ENCODE data around the gene MAP3K15.

The MAP3K15 gene

GRCh38 chrX:19410259-19410658, 105.0 kb downstream of the MAP3K15 start:
- no peak for DNase-seq (ENCODE audit: low read depth in 2 of 2)

- no peak for DNase-seq (ENCODE audit: low read depth in 2 of 2)
Observed at GRCh38 chrX:19403696-19404095, 111.6 kb downstream of the MAP3K15 start.

- no peak for DNase-seq (ENCODE audit: low read depth in 2 of 2)
Observed at GRCh38 chrX:19392703-19393102, 122.6 kb downstream of the MAP3K15 start.

GRCh38 chrX:19392078-19392477, 123.2 kb downstream of the MAP3K15 start:
- DNase-seq (ENCODE audit: low read depth in 2 of 2), result no peak

GRCh38 chrX:19389227-19389845, 126.0 kb downstream of the MAP3K15 start:
- DNase-seq (ENCODE audit: low read depth in 2 of 2), result no peak

GRCh38 chrX:19388741-19389140, 126.6 kb downstream of the MAP3K15 start:
- no peak for DNase-seq (ENCODE audit: low read depth in 2 of 2)

- no peak for DNase-seq (ENCODE audit: low read depth in 2 of 2)
Observed at GRCh38 chrX:19388064-19388679, 127.1 kb downstream of the MAP3K15 start.

GRCh38 chrX:19386679-19387078, 128.6 kb downstream of the MAP3K15 start:
- DNase-seq (ENCODE audit: low read depth in 2 of 2), result no peak

- DNase-seq (ENCODE audit: low read depth in 2 of 2), result peak; percentile 41 to 43
Observed at GRCh38 chrX:19382555-19383145, 132.7 kb downstream of the MAP3K15 start.

- no peak for DNase-seq (ENCODE audit: low read depth in 2 of 2)
Observed at GRCh38 chrX:19381326-19381725, 134.0 kb downstream of the MAP3K15 start.

- no peak for DNase-seq (ENCODE audit: low read depth in 2 of 2)
Observed at GRCh38 chrX:19377799-19378198, 137.5 kb downstream of the MAP3K15 start.

GRCh38 chrX:19375546-19375945, 139.8 kb downstream of the MAP3K15 start:
- DNase-seq (ENCODE audit: low read depth in 2 of 2), result no peak

- no peak for DNase-seq (ENCODE audit: low read depth in 2 of 2)
Observed at GRCh38 chrX:19373351-19373891, 141.9 kb downstream of the MAP3K15 start.

GRCh38 chrX:19372547-19373331, 142.6 kb downstream of the MAP3K15 start:
- no peak for DNase-seq (ENCODE audit: low read depth in 2 of 2)

- peak; percentile 39 to 44 for DNase-seq (ENCODE audit: low read depth in 2 of 2)
Observed at GRCh38 chrX:19372170-19372546, 143.2 kb downstream of the MAP3K15 start.

- DNase-seq (ENCODE audit: low read depth in 2 of 2), result no peak
Observed at GRCh38 chrX:19370061-19370460, 145.2 kb downstream of the MAP3K15 start.

GRCh38 chrX:19368576-19368975, 146.7 kb downstream of the MAP3K15 start:
- no peak for DNase-seq (ENCODE audit: low read depth in 2 of 2)

GRCh38 chrX:19361701-19362100, 153.6 kb downstream of the MAP3K15 start:
- no peak for DNase-seq (ENCODE audit: low read depth in 2 of 2)

GRCh38 chrX:19360903-19361302, 154.4 kb downstream of the MAP3K15 start:
- DNase-seq (ENCODE audit: low read depth in 2 of 2), result no peak

GRCh38 chrX:19358521-19358920, 156.8 kb downstream of the MAP3K15 start:
- DNase-seq (ENCODE audit: low read depth in 2 of 2), result no peak

- no peak for DNase-seq (ENCODE audit: low read depth in 2 of 2)
Observed at GRCh38 chrX:19354625-19355024, 160.7 kb downstream of the MAP3K15 start.

- DNase-seq (ENCODE audit: low read depth in 2 of 2), result no peak
Observed at GRCh38 chrX:19350941-19351384, 164.3 kb downstream of the MAP3K15 start.
